Tibial nerve (tissue), 4 donors: ENCODE results near the gene SUSD4.

Experiments used
- CTCF ChIP-seq, 5 experiments: fragments of 200-600 bp in 3 of 5; fragments of 450-650 bp in 2 of 5; sonication (generic) in 3 of 5; IDR thresholded peaks; one replicate each; pipeline ENCODE4 v1.5.1; 2016 to 2019; ENCODE audit warnings: antibody characterized with exemption in 5 of 5, mild to moderate bottlenecking in 3 of 5, moderate library complexity in 2 of 5
- EP300 ChIP-seq, 2 donors: sonication (generic); formaldehyde crosslinking; IDR thresholded peaks; one replicate each; pipeline ENCODE4 v1.6.1; 2017; ENCODE audit warnings: antibody characterized with exemption in 2 of 2, mild to moderate bottlenecking in 1 of 2
- POLR2A ChIP-seq, 2 donors: fragments of 450-650 bp; IDR thresholded peaks; one replicate each; pipeline ENCODE4 v1.6.1; 2017; ENCODE audit warnings: antibody characterized with exemption in 2 of 2, mild to moderate bottlenecking in 2 of 2, moderate library complexity in 2 of 2

- TF ChIP-seq CTCF (IDR thresholded peaks at IDR 0.05) (no peak), EP300 (IDR thresholded peaks at IDR 0.05) (no peak), POLR2A (IDR thresholded peaks at IDR 0.05) (no peak)
These were observed 173.9 kb downstream of the SUSD4 start for GRCh38 chr1:223189903-223190724.
